ENCODE data around the gene LYVE1.

DNA sequence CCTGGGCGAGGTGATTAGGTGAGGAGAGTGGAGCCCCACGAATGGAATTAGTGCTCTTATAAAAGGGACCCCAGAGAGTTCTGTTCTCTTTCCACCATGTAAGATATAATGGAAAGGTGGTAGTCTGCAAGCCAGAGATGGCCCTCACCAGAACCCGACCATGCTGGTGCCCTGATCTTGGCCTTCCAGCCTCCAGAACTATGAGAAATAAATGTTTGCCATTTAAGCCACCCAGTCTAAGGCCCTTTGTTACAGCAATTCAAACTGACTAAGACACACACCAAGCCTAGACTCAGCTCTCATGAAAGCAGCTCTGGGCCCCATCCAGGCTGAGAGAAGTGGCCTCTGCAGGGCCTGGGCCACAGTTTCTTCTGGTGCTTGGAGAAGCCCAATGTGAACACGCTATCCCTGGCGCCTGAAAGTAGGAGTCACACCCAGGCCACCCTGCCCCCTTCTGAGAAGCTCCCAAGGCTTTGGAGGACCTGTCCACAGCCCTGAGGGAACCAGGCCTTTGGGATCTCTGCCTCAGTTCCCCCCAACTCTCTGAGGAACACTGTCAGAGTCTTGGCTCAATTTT is 35.3 kb upstream of the LYVE1 start:
- TF ChIP-seq, protein P1, sequence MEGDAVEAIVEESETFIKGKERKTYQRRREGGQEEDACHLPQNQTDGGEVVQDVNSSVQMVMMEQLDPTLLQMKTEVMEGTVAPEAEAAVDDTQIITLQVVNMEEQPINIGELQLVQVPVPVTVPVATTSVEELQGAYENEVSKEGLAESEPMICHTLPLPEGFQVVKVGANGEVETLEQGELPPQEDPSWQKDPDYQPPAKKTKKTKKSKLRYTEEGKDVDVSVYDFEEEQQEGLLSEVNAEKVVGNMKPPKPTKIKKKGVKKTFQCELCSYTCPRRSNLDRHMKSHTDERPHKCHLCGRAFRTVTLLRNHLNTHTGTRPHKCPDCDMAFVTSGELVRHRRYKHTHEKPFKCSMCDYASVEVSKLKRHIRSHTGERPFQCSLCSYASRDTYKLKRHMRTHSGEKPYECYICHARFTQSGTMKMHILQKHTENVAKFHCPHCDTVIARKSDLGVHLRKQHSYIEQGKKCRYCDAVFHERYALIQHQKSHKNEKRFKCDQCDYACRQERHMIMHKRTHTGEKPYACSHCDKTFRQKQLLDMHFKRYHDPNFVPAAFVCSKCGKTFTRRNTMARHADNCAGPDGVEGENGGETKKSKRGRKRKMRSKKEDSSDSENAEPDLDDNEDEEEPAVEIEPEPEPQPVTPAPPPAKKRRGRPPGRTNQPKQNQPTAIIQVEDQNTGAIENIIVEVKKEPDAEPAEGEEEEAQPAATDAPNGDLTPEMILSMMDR (IDR thresholded peaks at IDR 0.05; ENCODE audit: low read length), result no peak
- TF ChIP-seq EZH2phosphoT487 (IDR thresholded peaks at IDR 0.05; ENCODE audit: low read length) (no peak), EZH2 (optimal IDR thresholded peaks at IDR 0.05; ENCODE audit: low read depth, low read length) (no peak)

Data from MM.1S (cell line).